H1 (cell line): ENCODE results near the gene GNAQ.

Experiments
- RXRA ChIP-seq: IDR thresholded peaks from 2 replicates; pipeline ENCODE4 v1.6.1; 2011; ENCODE audit warnings: low read depth, mild to moderate bottlenecking, low read length, moderate library complexity; ENCODE audit not compliant: insufficient read depth
- TF ChIP-seq, protein P1 (sequence below), 3 experiments: IDR thresholded peaks; 1 replicate in 2 of 3; 2 replicates in 1 of 3; pipeline versions ENCODE4 v1.5.1 to v1.6.1; 2011; ENCODE audit warnings: low read length in 3 of 3, mild to moderate bottlenecking in 3 of 3, inconsistent platforms in 2 of 3, low read depth in 1 of 3, moderate library complexity in 1 of 3; ENCODE audit not compliant: insufficient read depth in 1 of 3; ENCODE audit errors: control extremely low read depth in 1 of 3

GRCh38 chr9:77917800-77918199 is 113.8 kb downstream of the GNAQ start:
- TF ChIP-seq, protein P1, sequence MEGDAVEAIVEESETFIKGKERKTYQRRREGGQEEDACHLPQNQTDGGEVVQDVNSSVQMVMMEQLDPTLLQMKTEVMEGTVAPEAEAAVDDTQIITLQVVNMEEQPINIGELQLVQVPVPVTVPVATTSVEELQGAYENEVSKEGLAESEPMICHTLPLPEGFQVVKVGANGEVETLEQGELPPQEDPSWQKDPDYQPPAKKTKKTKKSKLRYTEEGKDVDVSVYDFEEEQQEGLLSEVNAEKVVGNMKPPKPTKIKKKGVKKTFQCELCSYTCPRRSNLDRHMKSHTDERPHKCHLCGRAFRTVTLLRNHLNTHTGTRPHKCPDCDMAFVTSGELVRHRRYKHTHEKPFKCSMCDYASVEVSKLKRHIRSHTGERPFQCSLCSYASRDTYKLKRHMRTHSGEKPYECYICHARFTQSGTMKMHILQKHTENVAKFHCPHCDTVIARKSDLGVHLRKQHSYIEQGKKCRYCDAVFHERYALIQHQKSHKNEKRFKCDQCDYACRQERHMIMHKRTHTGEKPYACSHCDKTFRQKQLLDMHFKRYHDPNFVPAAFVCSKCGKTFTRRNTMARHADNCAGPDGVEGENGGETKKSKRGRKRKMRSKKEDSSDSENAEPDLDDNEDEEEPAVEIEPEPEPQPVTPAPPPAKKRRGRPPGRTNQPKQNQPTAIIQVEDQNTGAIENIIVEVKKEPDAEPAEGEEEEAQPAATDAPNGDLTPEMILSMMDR (IDR thresholded peaks at IDR 0.05; ENCODE audit: control extremely low read depth in 1 of 3, insufficient read depth in 1 of 3, low read depth in 1 of 3, low read length in 3 of 3) = no peak
- no peak for TF ChIP-seq RXRA
